ENCODE results near the gene SRP14.

GRCh38 chr15:40031300-40031699 is 7.7 kb downstream of the SRP14 start:
- no peak for TF ChIP-seq POLR2AphosphoS5 (IDR thresholded peaks at IDR 0.05; ENCODE audit: insufficient read depth in 1 of 2, low read depth in 1 of 2)
- TF ChIP-seq, protein P1, sequence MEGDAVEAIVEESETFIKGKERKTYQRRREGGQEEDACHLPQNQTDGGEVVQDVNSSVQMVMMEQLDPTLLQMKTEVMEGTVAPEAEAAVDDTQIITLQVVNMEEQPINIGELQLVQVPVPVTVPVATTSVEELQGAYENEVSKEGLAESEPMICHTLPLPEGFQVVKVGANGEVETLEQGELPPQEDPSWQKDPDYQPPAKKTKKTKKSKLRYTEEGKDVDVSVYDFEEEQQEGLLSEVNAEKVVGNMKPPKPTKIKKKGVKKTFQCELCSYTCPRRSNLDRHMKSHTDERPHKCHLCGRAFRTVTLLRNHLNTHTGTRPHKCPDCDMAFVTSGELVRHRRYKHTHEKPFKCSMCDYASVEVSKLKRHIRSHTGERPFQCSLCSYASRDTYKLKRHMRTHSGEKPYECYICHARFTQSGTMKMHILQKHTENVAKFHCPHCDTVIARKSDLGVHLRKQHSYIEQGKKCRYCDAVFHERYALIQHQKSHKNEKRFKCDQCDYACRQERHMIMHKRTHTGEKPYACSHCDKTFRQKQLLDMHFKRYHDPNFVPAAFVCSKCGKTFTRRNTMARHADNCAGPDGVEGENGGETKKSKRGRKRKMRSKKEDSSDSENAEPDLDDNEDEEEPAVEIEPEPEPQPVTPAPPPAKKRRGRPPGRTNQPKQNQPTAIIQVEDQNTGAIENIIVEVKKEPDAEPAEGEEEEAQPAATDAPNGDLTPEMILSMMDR (IDR thresholded peaks at IDR 0.05) = no peak
